PC-9 (cell line): ENCODE results near the gene ARHGAP22. TPM values are rescaled to one million over a fixed set of nuclear protein-coding genes. Genes with fewer than 3 reads are reported as not detected.

Experiments used
- BruUV-seq: library from RNA; stranded (reverse); fragments of 400-500 nt; replicated peaks from 2 replicates; lab custom pipeline; 2021; lab: Mats Ljungman, UMichigan
- CTCF ChIA-PET: fragments of 300-600 bp; sonication (Branson Sonifier 250); formaldehyde crosslinking; loops from one replicate; lab custom pipeline; 2022; ENCODE audit warnings: antibody characterized with exemption; lab: Charles Lee
- POLR2A ChIA-PET: fragments of 300-600 bp; sonication (Branson Sonifier 250); formaldehyde crosslinking; loops from one replicate; lab custom pipeline; 2022; ENCODE audit warnings: antibody characterized with exemption; ENCODE audit not compliant: unreplicated experiment; lab: Charles Lee
- DNase-seq, 2 experiments: peaks; one replicate each; pipeline versions ENCODE4 v3.0.0 to v3.0.0-alpha.2; 2015 to 2022; ENCODE audit warnings: mixed read lengths in 1 of 2
- H2AFZ ChIP-seq: fragments of 200-600 bp; sonication (generic); 2 replicates; pipeline ENCODE4 v1.8.1; 2017; ENCODE audit warnings: antibody characterized with exemption
- H3F3A ChIP-seq: fragments of 200-600 bp; sonication (generic); 2 replicates; pipeline ENCODE4 v1.8.1; 2017; ENCODE audit warnings: antibody characterized with exemption, mild to moderate bottlenecking, low read depth; ENCODE audit not compliant: insufficient read depth
- H3K27ac ChIP-seq: fragments of 200-600 bp; sonication (generic); 2 replicates; pipeline ENCODE4 v1.6.1; 2016; ENCODE audit warnings: mixed run types
- H3K27me3 ChIP-seq: fragments of 200-600 bp; sonication (generic); 2 replicates; pipeline ENCODE4 v1.6.1; 2016; ENCODE audit warnings: low read depth, mixed run types; ENCODE audit not compliant: insufficient read depth
- H3K36me3 ChIP-seq: fragments of 200-600 bp; sonication (generic); 2 replicates; pipeline ENCODE4 v1.6.1; 2016; ENCODE audit warnings: low read depth, mixed run types
- H3K4me1 ChIP-seq: fragments of 200-600 bp; sonication (generic); replicated peaks from 2 replicates; pipeline ENCODE4 v1.6.1; 2016; ENCODE audit warnings: mixed run types; ENCODE audit not compliant: insufficient read depth
- H3K4me2 ChIP-seq: fragments of 200-600 bp; sonication (generic); 2 replicates; pipeline ENCODE4 v1.6.1; 2017; ENCODE audit warnings: mixed run types
- H3K4me3 ChIP-seq: fragments of 200-600 bp; sonication (generic); 2 replicates; pipeline ENCODE4 v1.6.1; 2016; ENCODE audit warnings: mixed run types
- H3K79me2 ChIP-seq: fragments of 200-600 bp; sonication (generic); 2 replicates; pipeline ENCODE4 v1.6.1; 2017; ENCODE audit warnings: low read depth, mixed run types
- H3K9me2 ChIP-seq: fragments of 200-600 bp; sonication (generic); 2 replicates; pipeline ENCODE4 v1.8.1; 2017; ENCODE audit warnings: mild to moderate bottlenecking; ENCODE audit not compliant: insufficient read depth
- H3K9me3 ChIP-seq: fragments of 200-600 bp; sonication (generic); 2 replicates; pipeline ENCODE4 v1.8.1; 2016; ENCODE audit warnings: low read depth; ENCODE audit not compliant: insufficient read depth
- H4K20me1 ChIP-seq: fragments of 200-600 bp; sonication (generic); 2 replicates; pipeline ENCODE4 v1.8.1; 2017; ENCODE audit not compliant: insufficient read depth
- EZH2 ChIP-seq: fragments of 200-600 bp; sonication (generic); IDR thresholded peaks from 2 replicates; pipeline ENCODE4 v1.8.0; 2017; ENCODE audit warnings: antibody characterized with exemption, low read depth
- intact Hi-C: fragments of 100-400 bp; cut with micrococcal nuclease; formaldehyde crosslinking; loops from one replicate; pipeline ENCODE4 v1.10.0; 2022; ENCODE audit not compliant: unreplicated experiment
- total RNA-seq: library from RNA; stranded (reverse); gene quantifications from 2 replicates; pipeline ENCODE4 v1.2.3, GENCODE V29; 2021
- TF ChIP-seq, protein P1 (sequence below): fragments of 200-600 bp; sonication (generic); conservative IDR thresholded peaks from 2 replicates; pipeline ENCODE4 v1.6.1; 2017; ENCODE audit warnings: mixed run types, antibody characterized with exemption, mild to moderate bottlenecking, moderate library complexity

Gene ARHGAP22
- total RNA-seq, 1 experiment from 2014 or later, result 4.0 TPM

DNA sequence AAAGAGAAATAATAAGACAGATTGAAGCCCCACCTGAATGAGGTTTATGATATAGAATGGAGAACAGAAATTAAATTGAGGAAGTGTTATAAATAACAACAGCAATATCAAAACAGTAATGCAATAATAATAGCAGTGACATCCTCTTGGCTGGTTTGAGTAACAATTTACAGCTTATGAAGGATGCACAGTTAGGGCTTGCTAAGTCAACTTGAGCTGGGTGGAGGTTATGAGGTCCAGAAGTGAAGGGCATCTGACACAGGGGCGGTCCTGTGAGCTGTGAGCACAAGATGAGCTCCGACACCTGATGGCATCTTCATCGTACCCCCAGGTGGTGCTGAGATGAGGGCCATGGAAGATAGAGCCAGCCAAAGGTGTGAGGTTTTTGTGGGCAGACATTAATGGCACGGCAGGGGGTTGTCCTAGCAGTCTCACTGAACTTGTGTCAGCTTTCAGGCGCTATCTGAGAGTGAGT lies 30.5 kb downstream of the ARHGAP22 start:
- H3K4me3 ChIP-seq, result no peak overlapping the region
- no peaks in the 10 kb centered on the region for H4K20me1 ChIP-seq
- no peaks in the 10 kb centered on the region for H3F3A ChIP-seq
- H3K9me3 ChIP-seq, result no peaks in the 10 kb centered on the region
- 0 out of 2 replicates have a peak, but pooled peaks cover 6% of the 10 kb centered on the region for H3K9me2 ChIP-seq
- H3K4me2 ChIP-seq, result no peak overlapping the region
- H3K27ac ChIP-seq, result no peak overlapping the region
- H3K36me3 ChIP-seq, result no peaks in the 10 kb centered on the region
- H3K79me2 ChIP-seq, result no peaks in the 10 kb centered on the region
- POLR2A ChIA-PET, result interaction anchor here (0.6 to 0.7 kb wide), 2 partner anchors 33 to 41 kb away, joined by 4 to 5 read pairs; no protein-coding TSS in a partner anchor
- H3K4me1 ChIP-seq, result no peaks in the 10 kb centered on the region
- CTCF ChIA-PET, result no interaction called here
- no peak for TF ChIP-seq EZH2
- TF ChIP-seq, protein P1, sequence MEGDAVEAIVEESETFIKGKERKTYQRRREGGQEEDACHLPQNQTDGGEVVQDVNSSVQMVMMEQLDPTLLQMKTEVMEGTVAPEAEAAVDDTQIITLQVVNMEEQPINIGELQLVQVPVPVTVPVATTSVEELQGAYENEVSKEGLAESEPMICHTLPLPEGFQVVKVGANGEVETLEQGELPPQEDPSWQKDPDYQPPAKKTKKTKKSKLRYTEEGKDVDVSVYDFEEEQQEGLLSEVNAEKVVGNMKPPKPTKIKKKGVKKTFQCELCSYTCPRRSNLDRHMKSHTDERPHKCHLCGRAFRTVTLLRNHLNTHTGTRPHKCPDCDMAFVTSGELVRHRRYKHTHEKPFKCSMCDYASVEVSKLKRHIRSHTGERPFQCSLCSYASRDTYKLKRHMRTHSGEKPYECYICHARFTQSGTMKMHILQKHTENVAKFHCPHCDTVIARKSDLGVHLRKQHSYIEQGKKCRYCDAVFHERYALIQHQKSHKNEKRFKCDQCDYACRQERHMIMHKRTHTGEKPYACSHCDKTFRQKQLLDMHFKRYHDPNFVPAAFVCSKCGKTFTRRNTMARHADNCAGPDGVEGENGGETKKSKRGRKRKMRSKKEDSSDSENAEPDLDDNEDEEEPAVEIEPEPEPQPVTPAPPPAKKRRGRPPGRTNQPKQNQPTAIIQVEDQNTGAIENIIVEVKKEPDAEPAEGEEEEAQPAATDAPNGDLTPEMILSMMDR, result no peak
- BruUV-seq, result no TSS peak
- intact Hi-C loops, result no loop called here
- no peak for DNase-seq
- H2AFZ ChIP-seq, result no peak overlapping the region
- H3K27me3 ChIP-seq, result no peaks in the 10 kb centered on the region

DNA sequence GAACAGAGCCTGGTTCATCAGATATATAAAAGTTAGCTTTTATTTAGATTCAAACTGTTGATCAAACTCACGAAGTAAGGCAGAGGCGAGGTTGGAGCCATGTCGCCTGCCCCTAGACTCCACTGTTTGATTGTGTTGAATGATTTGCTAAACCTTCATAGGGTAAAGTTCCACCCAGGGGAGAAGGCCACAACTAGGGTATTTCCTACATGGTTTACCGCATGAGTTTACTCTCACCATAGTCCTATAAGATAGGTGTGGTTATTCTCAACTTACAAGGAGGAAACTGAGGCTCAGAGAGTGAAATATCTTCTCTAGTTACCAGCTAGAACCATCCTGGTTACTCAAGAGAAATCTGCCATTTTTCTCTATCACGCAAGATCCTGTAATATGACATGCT lies 31.8 kb downstream of the ARHGAP22 start:
- no peaks in the 10 kb centered on the region for H3K9me3 ChIP-seq
- intact Hi-C loops, result no loop called here
- H3K36me3 ChIP-seq, result no peaks in the 10 kb centered on the region
- CTCF ChIA-PET, result interaction anchor here (0.5 kb wide), 1 partner anchor 77 kb away, joined by 11 read pairs; no protein-coding TSS in a partner anchor
- H3K4me1 ChIP-seq, result no peaks in the 10 kb centered on the region
- no peaks in the 10 kb centered on the region for H3K79me2 ChIP-seq
- H3F3A ChIP-seq, result no peaks in the 10 kb centered on the region
- BruUV-seq, result no TSS peak
- DNase-seq, result no peak
- H3K27me3 ChIP-seq, result no peaks in the 10 kb centered on the region
- H3K27ac ChIP-seq, result no peak overlapping the region
- 0 out of 2 replicates have a peak, but pooled peaks cover 7% of the 10 kb centered on the region for H3K9me2 ChIP-seq
- no peak overlapping the region for H2AFZ ChIP-seq
- H4K20me1 ChIP-seq, result no peaks in the 10 kb centered on the region
- no peak for TF ChIP-seq EZH2
- TF ChIP-seq, protein P1, result no peak
- H3K4me2 ChIP-seq, result no peak overlapping the region
- no peak overlapping the region for H3K4me3 ChIP-seq
- POLR2A ChIA-PET, result no interaction called here

DNA sequence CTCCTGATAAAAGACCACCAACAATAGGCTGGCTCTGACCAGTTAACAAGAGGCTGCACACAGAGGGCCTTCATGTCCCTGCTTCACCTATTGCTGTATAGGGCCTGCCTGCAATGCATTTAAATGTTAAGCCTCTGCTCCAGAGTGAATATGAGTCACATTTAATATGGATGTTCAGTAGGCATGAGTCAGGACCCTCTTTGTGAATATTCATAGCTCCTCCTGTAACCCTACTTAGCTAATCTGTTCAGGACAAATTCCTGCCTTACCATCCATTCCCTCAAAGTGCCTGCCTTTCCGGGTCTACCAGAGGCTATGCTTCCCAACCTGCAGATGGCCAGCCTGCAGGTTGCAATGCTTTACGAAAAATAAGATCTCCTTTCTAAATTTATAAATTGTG lies 32.5 kb downstream of the ARHGAP22 start:
- no peaks in the 10 kb centered on the region for H3K36me3 ChIP-seq

More for the DNA sequence above, 32.5 kb downstream of the ARHGAP22 start:
- ChIA-PET CTCF (no interaction called here), POLR2A (no interaction called here)
- Histone ChIP-seq H3K27me3 (no peaks in the 10 kb centered on the region), H3K9me3 (no peaks in the 10 kb centered on the region), H3K4me1 (no peaks in the 10 kb centered on the region), H3K79me2 (no peaks in the 10 kb centered on the region), H3K9me2 (0 out of 2 replicates have a peak, but pooled peaks cover 7% of the 10 kb centered on the region), H2AFZ (no peak overlapping the region), H3K4me2 (no peak overlapping the region), H4K20me1 (no peaks in the 10 kb centered on the region), H3K27ac (no peak overlapping the region), H3K4me3 (no peak overlapping the region), H3F3A (no peaks in the 10 kb centered on the region)
- intact Hi-C loops, result no loop called here
- DNase-seq, result no peak
- no TSS peak for BruUV-seq
- TF ChIP-seq, protein P1, result no peak
- TF ChIP-seq EZH2, result no peak
